Stomach (tissue), 9 donors: ENCODE results near the gene MAGI1. TPM values are rescaled to one million over a fixed set of nuclear protein-coding genes. Genes with fewer than 3 reads are reported as not detected.
A peak's percentile ranks its signal among the peaks of the same experiment; 100 is the strongest.
"Not testable (repeated sequence)": the region's sequence is repeated elsewhere in the genome, so short reads cannot be mapped to it uniquely, and the experiment has no call there.

Source experiments
- DNase-seq, 2 donors: peaks; one replicate each; pipeline versions ENCODE4 v3.0.0 to v3.0.0-alpha.2; 2013 to 2019
- H3K27ac ChIP-seq, 5 donors: fragments of 200-600 bp in 4 of 5; sonication (generic) in 4 of 5; one replicate each; pipeline ENCODE4 v1.5.1; 2013 to 2019; ENCODE audit warnings: mild to moderate bottlenecking in 1 of 5, moderate library complexity in 1 of 5
- H3K27me3 ChIP-seq, 3 donors: fragments of 200-600 bp; sonication (generic); one replicate each; pipeline ENCODE4 v1.5.1; 2017 to 2019; ENCODE audit warnings: mixed run types in 1 of 3
- H3K36me3 ChIP-seq, 4 donors: fragments of 200-600 bp; sonication (generic); 1 replicate in 3 of 4; 2 replicates in 1 of 4; pipeline ENCODE4 v1.5.1; 2016 to 2019
- H3K4me1 ChIP-seq, 4 donors: fragments of 200-600 bp; sonication (generic); one replicate each; pipeline ENCODE4 v1.5.1; 2016 to 2019
- H3K4me3 ChIP-seq, 4 donors: fragments of 200-600 bp; sonication (generic) in 3 of 4; one replicate each; pipeline ENCODE4 v1.5.1; 2016 to 2019; ENCODE audit warnings: mild to moderate bottlenecking in 1 of 4
- H3K9me3 ChIP-seq, 4 donors: fragments of 200-600 bp; sonication (generic); one replicate each; pipeline ENCODE4 v1.5.1; 2016 to 2019
- CTCF ChIP-seq, 7 experiments: fragments of 450-650 bp in 4 of 7; fragments of 200-600 bp in 3 of 7; sonication (generic) in 3 of 7; IDR thresholded peaks; one replicate each; pipeline ENCODE4 v1.5.1; 2016 to 2019; ENCODE audit warnings: antibody characterized with exemption in 7 of 7, control low read depth in 2 of 7, mild to moderate bottlenecking in 1 of 7
- EP300 ChIP-seq: sonication (generic); formaldehyde crosslinking; IDR thresholded peaks from one replicate; pipeline ENCODE4 v1.6.1; 2017; ENCODE audit warnings: antibody characterized with exemption
- POLR2A ChIP-seq, 4 donors: fragments of 450-650 bp; IDR thresholded peaks; one replicate each; pipeline ENCODE4 v1.6.1; 2016; ENCODE audit warnings: antibody characterized with exemption in 4 of 4, control low read depth in 2 of 4, mild to moderate bottlenecking in 1 of 4, moderate library complexity in 1 of 4
- POLR2AphosphoS5 ChIP-seq, 3 donors: sonication (generic); formaldehyde crosslinking; IDR thresholded peaks; one replicate each; pipeline ENCODE4 v1.6.1; 2016; ENCODE audit warnings: antibody characterized with exemption in 3 of 3
- WGBS, 5 donors: extraction: QIAGEN DNeasy Blood & Tissue Kit in 3 of 5; methylation state at CpG; one replicate each; pipeline versions ENCODE4 v1.1.5 to v1.1.7; 2013 to 2018; 5-methylcytosine and 5-hydroxymethylcytosine counted together
- intact Hi-C: fragments of 100-400 bp; cut with DNase I; formaldehyde crosslinking; loops from one replicate; pipeline ENCODE4 v1.15.1; 2023; ENCODE audit warnings: low total_unique reads
- polyA plus RNA-seq, 3 donors: library from polyadenylated mRNA; stranded (reverse); fragments of 200-250 nt; gene quantifications; one replicate each; pipeline ENCODE4 v1.2.3, GENCODE V29; 2013
- total RNA-seq, 5 donors: library from RNA; depleted of rRNA; stranded (reverse); fragments of >200 nt; gene quantifications; one replicate each; pipeline versions ENCODE4 v1.1.0 to v1.2.3, GENCODE V29; 2014 to 2016
- donor health status: healthy with polysubstance abuse.
- donor health status: Bipolar disorder and iron deficiency.
- donor health status: healthy.

Gene MAGI1
- total and polyA plus RNA-seq, 8 donors: 5.7 to 237 (median 84.8) TPM

- Histone ChIP-seq H3K4me1 (peaks cover 0 to 36% (median 18%) of the 10 kb centered on the region in 4 donors), H3K27me3 (no peaks in the 10 kb centered on the region), H3K9me3 (no peaks in the 10 kb centered on the region), H3K27ac (no peak overlapping the region), H3K36me3 (no peaks in the 10 kb centered on the region), H3K4me3 (no peak overlapping the region)
- 76 to 82% (median 78%) methylated on average over 2 of the region's 2 CpGs for WGBS, 5 donors
- TF ChIP-seq POLR2A (IDR thresholded peaks at IDR 0.05): no peak
- no peak for TF ChIP-seq EP300
- TF ChIP-seq CTCF (IDR thresholded peaks at IDR 0.05): no peak
- TF ChIP-seq POLR2AphosphoS5 (IDR thresholded peaks at IDR 0.05): no peak
- intact Hi-C loops: no loop called here
- DNase-seq: no peak
Measured at GRCh38 chr3:65572175-65572777, 466.4 kb downstream of the MAGI1 start.

DNA sequence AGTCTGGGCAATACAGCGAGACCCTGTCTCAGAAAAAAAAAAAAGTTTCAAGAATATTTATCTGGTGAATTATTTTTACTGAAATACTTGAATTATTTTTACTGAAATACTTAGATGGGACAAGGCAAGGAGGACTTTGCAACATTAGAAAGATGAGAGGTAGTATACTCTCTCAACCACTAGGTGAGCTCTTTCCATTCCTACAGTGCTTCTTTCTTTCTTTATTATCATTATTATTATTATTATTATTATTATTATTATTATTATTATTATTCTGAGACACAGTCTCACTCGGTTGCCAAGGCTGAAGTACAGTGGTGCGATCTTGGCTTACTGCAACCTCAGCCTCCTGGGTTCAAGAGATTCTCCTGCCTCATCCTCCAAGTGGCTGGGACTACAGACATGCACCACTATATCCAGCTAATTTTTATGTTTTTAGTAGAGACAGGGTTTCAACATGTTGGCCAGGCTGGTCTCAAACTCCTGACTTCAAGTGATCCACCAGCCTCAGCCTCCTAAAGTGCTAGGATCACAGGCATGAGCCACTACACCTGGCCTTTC is 468.8 kb downstream of the MAGI1 start:
- Histone ChIP-seq H3K27ac (no peak overlapping the region), H3K27me3 (no peaks in the 10 kb centered on the region), H3K9me3 (no peaks in the 10 kb centered on the region), H3K36me3 (no peaks in the 10 kb centered on the region), H3K4me1 (peaks cover 0 to 31% (median 15%) of the 10 kb centered on the region in 4 donors), H3K4me3 (no peak overlapping the region)
- no peak for TF ChIP-seq CTCF (IDR thresholded peaks at IDR 0.05)
- no peak for TF ChIP-seq POLR2AphosphoS5 (IDR thresholded peaks at IDR 0.05)
- no peak for TF ChIP-seq EP300
- TF ChIP-seq POLR2A (IDR thresholded peaks at IDR 0.05): no peak
- no peak for DNase-seq
- intact Hi-C loops: no loop called here
- WGBS, 5 donors: 87 to 98% (median 96%) methylated on average over 3 of the region's 3 CpGs

GRCh38 chr3:65569129-65569528 is 469.6 kb downstream of the MAGI1 start:
- H3K27me3 ChIP-seq: no peaks in the 10 kb centered on the region
- DNase-seq: no peak
- intact Hi-C loops: no loop called here

DNA sequence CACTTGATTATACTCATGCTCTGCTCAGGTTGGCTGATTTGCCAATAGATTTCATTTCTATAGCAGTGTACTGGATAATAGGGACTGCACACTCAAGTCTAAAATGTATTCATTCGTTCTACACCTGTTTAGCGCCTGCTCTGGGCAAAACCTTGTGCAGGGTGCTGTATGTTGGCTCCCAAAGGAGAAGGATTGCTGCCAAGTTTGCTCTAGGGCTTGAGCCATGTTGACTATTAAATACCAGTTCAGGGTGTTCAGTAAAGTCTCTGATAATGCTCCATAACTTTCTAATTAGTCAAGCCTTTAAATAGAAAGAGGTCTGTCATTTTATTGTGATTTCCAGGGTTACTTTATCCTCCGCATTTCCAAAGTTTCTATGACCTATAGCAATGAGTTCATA is 470.2 kb downstream of the MAGI1 start:
- H3K9me3 ChIP-seq: no peaks in the 10 kb centered on the region
- 27 to 62% (median 38%) methylated on average over 3 of the region's 3 CpGs for WGBS, 5 donors
- DNase-seq: peak in 1 of 2 donors; percentile 71
- TF ChIP-seq POLR2AphosphoS5 (IDR thresholded peaks at IDR 0.05): peak in 1 of 3 donors; percentile 41
- no peak for TF ChIP-seq EP300
- no peaks in the 10 kb centered on the region for H3K27me3 ChIP-seq
- H3K36me3 ChIP-seq: no peaks in the 10 kb centered on the region
- peaks cover 0 to 31% (median 15%) of the 10 kb centered on the region in 4 donors for H3K4me1 ChIP-seq
- intact Hi-C loops: no loop called here
- no peak overlapping the region for H3K4me3 ChIP-seq
- H3K27ac ChIP-seq: no peak overlapping the region

More at GRCh38 chr3:65569129-65569528, 469.6 kb downstream of the MAGI1 start:
- H3K36me3 ChIP-seq: no peaks in the 10 kb centered on the region
- TF ChIP-seq POLR2AphosphoS5 (IDR thresholded peaks at IDR 0.05) (no peak), EP300 (no peak)
- H3K4me3 ChIP-seq: no peak overlapping the region
- H3K9me3 ChIP-seq: no peaks in the 10 kb centered on the region
- no peak overlapping the region for H3K27ac ChIP-seq
- H3K4me1 ChIP-seq: peaks cover 0 to 31% (median 15%) of the 10 kb centered on the region in 4 donors
- 78 to 94% (median 89%) methylated on average over 1 of the region's 1 CpG for WGBS, 5 donors

GRCh38 chr3:65565744-65566143 is 473.0 kb downstream of the MAGI1 start:
- H3K36me3 ChIP-seq, DNase-seq, H3K4me3 ChIP-seq, H3K27me3 ChIP-seq, H3K9me3 ChIP-seq, H3K27ac ChIP-seq, intact Hi-C loops: not testable (repeated sequence)
- H3K4me1 ChIP-seq: peaks cover 0 to 20% (median 12%) of the 10 kb centered on the region in 4 donors
- WGBS, 5 donors: 86 to 97% (median 95%) methylated on average over 11 of the region's 11 CpGs

GRCh38 chr3:65564483-65564882 is 474.2 kb downstream of the MAGI1 start:
- DNase-seq: no peak
- peaks cover 0 to 20% (median 12%) of the 10 kb centered on the region in 4 donors for H3K4me1 ChIP-seq
- 78 to 95% (median 80%) methylated on average over 3 of the region's 3 CpGs for WGBS, 5 donors
- no peaks in the 10 kb centered on the region for H3K27me3 ChIP-seq
- no peaks in the 10 kb centered on the region for H3K9me3 ChIP-seq
- no peak overlapping the region for H3K4me3 ChIP-seq
- H3K36me3 ChIP-seq: no peaks in the 10 kb centered on the region
- H3K27ac ChIP-seq: no peak overlapping the region
- TF ChIP-seq POLR2A (IDR thresholded peaks at IDR 0.05) (no peak), EP300 (no peak), CTCF (IDR thresholded peaks at IDR 0.05) (no peak), POLR2AphosphoS5 (IDR thresholded peaks at IDR 0.05) (no peak)
- intact Hi-C loops: no loop called here
